Lung (tissue), 12 donors: ENCODE data around the gene RDH14. TPM values are rescaled to one million over a fixed set of nuclear protein-coding genes. Genes with fewer than 3 reads are reported as not detected.

Experiments used
- ATAC-seq: fragments of 200-7000 bp; cut with Tn5 transposase; one replicate; pipeline ENCODE4 v1.9.1; 2020; ENCODE audit warnings: moderate number of reproducible peaks; ENCODE audit not compliant: insufficient read depth, low FRiP score
- DNase-seq, 3 donors: peaks; one replicate each; pipeline ENCODE4 v3.0.0-alpha.2; 2013 to 2017
- H3K27ac ChIP-seq, 2 donors: one replicate each; pipeline ENCODE4 v1.5.1; 2013; ENCODE audit warnings: mild to moderate bottlenecking in 2 of 2, moderate library complexity in 2 of 2, control low read depth in 1 of 2, inconsistent platforms in 1 of 2, low read depth in 1 of 2, low read length in 1 of 2
- H3K27me3 ChIP-seq, 3 donors: one replicate each; pipeline ENCODE4 v1.5.1; 2013; ENCODE audit warnings: low read length in 2 of 3; ENCODE audit not compliant: control insufficient read depth in 3 of 3, insufficient read depth in 3 of 3
- H3K36me3 ChIP-seq, 4 donors: one replicate each; pipeline ENCODE4 v1.5.1; 2013; ENCODE audit warnings: low read length in 4 of 4, mild to moderate bottlenecking in 1 of 4, moderate library complexity in 1 of 4; ENCODE audit not compliant: control insufficient read depth in 4 of 4, insufficient read depth in 4 of 4
- H3K4me1 ChIP-seq, 5 donors: one replicate each; pipeline ENCODE4 v1.5.1; 2013; ENCODE audit warnings: low read length in 5 of 5, mild to moderate bottlenecking in 2 of 5, moderate library complexity in 1 of 5; ENCODE audit not compliant: control insufficient read depth in 5 of 5, insufficient read depth in 5 of 5
- H3K4me3 ChIP-seq: one replicate; pipeline ENCODE4 v1.5.1; 2013; ENCODE audit warnings: mild to moderate bottlenecking, control low read depth, moderate library complexity
- H3K9ac ChIP-seq, 2 donors: one replicate each; pipeline ENCODE4 v1.5.1; 2013; ENCODE audit warnings: low read length in 2 of 2, control low read depth in 1 of 2; ENCODE audit not compliant: insufficient read depth in 1 of 2
- H3K9me3 ChIP-seq, 4 donors: one replicate each; pipeline ENCODE4 v1.5.1; 2013; ENCODE audit warnings: low read length in 3 of 4, mild to moderate bottlenecking in 1 of 4, moderate library complexity in 1 of 4; ENCODE audit not compliant: control insufficient read depth in 4 of 4, insufficient read depth in 3 of 4
- WGBS, 2 donors: extraction: QIAGEN DNeasy Blood & Tissue Kit; methylation state at CpG; one replicate each; pipeline ENCODE4 v1.1.7; 2013; 5-methylcytosine and 5-hydroxymethylcytosine counted together
- polyA plus RNA-seq, 2 donors: library from polyadenylated mRNA; stranded (reverse); fragments of 200-250 nt; gene quantifications; one replicate each; pipeline ENCODE4 v1.2.1, GENCODE V29; 2013
- total RNA-seq, 2 donors: library from RNA; depleted of rRNA in 1 of 2; stranded (reverse); fragments of >200 nt in 1 of 2; gene quantifications; one replicate each; pipeline ENCODE4 v1.2.1, GENCODE V29; 2014 to 2021
- TF ChIP-seq, protein P1 (sequence below): IDR thresholded peaks from 2 replicates; pipeline ENCODE4 v1.5.1; 2012; ENCODE audit warnings: mild to moderate bottlenecking; ENCODE audit errors: control extremely low read depth, extremely low read depth
- donor health status: control.
- donor health status: control.
- donor health status: Bipolar disorder and iron deficiency.
- donor health status: healthy.
- donor health status: DM: yes; HTN: yes; CAD: no.

Gene RDH14
- total and polyA plus RNA-seq, 4 donors, result 15.6 to 26.9 (median 19.4) TPM

GRCh38 chr2:18596993-18597392, 36.5 kb upstream of the RDH14 start:
- H3K36me3 ChIP-seq, result no peaks in the 10 kb centered on the region
- no peak overlapping the region for H3K9ac ChIP-seq
- H3K27ac ChIP-seq, result no peak overlapping the region
- WGBS, 2 donors, result 87 to 88% methylated on average over 3 of the region's 3 CpGs
- no peaks in the 10 kb centered on the region for H3K9me3 ChIP-seq
- no peaks in the 10 kb centered on the region for H3K27me3 ChIP-seq
- no peak overlapping the region for H3K4me3 ChIP-seq
- DNase-seq, result no peak
- TF ChIP-seq, protein P1, sequence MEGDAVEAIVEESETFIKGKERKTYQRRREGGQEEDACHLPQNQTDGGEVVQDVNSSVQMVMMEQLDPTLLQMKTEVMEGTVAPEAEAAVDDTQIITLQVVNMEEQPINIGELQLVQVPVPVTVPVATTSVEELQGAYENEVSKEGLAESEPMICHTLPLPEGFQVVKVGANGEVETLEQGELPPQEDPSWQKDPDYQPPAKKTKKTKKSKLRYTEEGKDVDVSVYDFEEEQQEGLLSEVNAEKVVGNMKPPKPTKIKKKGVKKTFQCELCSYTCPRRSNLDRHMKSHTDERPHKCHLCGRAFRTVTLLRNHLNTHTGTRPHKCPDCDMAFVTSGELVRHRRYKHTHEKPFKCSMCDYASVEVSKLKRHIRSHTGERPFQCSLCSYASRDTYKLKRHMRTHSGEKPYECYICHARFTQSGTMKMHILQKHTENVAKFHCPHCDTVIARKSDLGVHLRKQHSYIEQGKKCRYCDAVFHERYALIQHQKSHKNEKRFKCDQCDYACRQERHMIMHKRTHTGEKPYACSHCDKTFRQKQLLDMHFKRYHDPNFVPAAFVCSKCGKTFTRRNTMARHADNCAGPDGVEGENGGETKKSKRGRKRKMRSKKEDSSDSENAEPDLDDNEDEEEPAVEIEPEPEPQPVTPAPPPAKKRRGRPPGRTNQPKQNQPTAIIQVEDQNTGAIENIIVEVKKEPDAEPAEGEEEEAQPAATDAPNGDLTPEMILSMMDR, result no peak
- peaks cover 0 to 21% (median 12%) of the 10 kb centered on the region in 5 donors for H3K4me1 ChIP-seq
- no peak for ATAC-seq

DNA sequence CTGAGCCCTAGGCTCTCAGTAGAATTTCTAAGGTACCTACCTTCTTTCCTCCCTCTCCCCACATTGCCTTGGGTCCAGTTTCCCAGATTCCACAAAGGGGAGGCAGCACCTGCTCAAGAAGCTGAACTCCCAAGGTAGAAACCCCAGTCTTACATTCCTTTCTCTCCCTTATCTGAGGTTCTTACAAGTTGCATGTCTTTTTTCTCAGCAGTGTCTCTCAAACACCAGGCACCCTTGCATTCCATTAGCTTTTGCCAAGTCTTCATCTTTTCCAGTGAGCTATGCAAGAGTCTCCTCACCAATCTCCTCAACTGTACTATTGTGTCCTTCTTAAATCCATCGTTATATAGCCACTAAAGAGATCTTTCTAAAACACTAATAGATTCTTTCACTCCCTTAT, 33.0 kb upstream of the RDH14 start:
- WGBS, 2 donors, result 38 to 85% methylated on average over 1 of the region's 1 CpG
- ATAC-seq, result no peak
- no peaks in the 10 kb centered on the region for H3K27me3 ChIP-seq
- no peak for DNase-seq
- TF ChIP-seq, protein P1, result no peak
- no peaks in the 10 kb centered on the region for H3K36me3 ChIP-seq
- no peaks in the 10 kb centered on the region for H3K9me3 ChIP-seq
- no peak overlapping the region for H3K4me3 ChIP-seq
- no peak overlapping the region for H3K9ac ChIP-seq
- H3K4me1 ChIP-seq, result peaks cover 0 to 10% (median 0%) of the 10 kb centered on the region in 5 donors
- no peak overlapping the region for H3K27ac ChIP-seq

DNA sequence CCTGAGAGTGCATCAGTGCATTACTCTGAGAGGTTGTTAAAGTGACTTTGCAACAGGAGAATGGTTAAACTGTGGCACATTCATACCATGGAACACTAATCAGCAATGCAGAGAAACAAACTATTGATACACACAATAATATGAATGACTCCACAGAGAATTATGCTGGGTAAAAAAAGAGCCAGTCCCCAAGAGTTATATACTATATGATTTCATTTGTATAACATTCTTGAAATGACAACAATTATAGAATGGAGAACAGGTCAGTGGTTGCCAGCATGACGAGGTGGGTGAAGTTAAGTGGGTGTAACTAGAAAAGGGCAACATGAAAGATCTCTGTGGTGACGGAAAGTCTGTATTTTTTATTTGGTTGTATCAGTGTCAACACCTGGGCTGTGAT, 31.9 kb upstream of the RDH14 start:
- TF ChIP-seq, protein P1, result no peak

GRCh38 chr2:18589354-18589753, 28.9 kb upstream of the RDH14 start, which contains the start of gene NT5C1B:
Gene NT5C1B, minus strand, starts transcription at chr2:18589569. Its CDS starts 101 bp downstream, at chr2:18589468.
- Histone ChIP-seq H3K36me3 (peaks cover 0 to 2% (median 0%) of the 10 kb centered on the region in 4 donors), H3K9me3 (peaks cover 0 to 4% (median 1%) of the 10 kb centered on the region in 4 donors), H3K4me1 (no peaks in the 10 kb centered on the region), H3K27me3 (no peaks in the 10 kb centered on the region), H3K27ac (no peak within 1 kb of the TSS), H3K4me3 (no peak within 1 kb of the TSS), H3K9ac (no peak within 1 kb of the TSS)
- TF ChIP-seq, protein P1, result no peak
- DNase-seq (no peak), ATAC-seq (no peak)
- WGBS, 2 donors, result 90 to 92% methylated on average over 1 of the region's 1 CpG

More for the DNA sequence above, 31.9 kb upstream of the RDH14 start:
- Histone ChIP-seq H3K9me3 (no peaks in the 10 kb centered on the region), H3K27me3 (no peaks in the 10 kb centered on the region), H3K9ac (no peak overlapping the region), H3K4me3 (no peak overlapping the region), H3K27ac (no peak overlapping the region), H3K36me3 (no peaks in the 10 kb centered on the region), H3K4me1 (peaks cover 0 to 6% (median 0%) of the 10 kb centered on the region in 5 donors)
- WGBS, 2 donors, result 81 to 88% methylated on average over 2 of the region's 2 CpGs
- no peak for DNase-seq
- ATAC-seq, result no peak
